Stimulated activated CD8-positive, alpha-beta memory T cell treated with anti-CD3 and anti-CD28 coated beads, Interleukin-15, amount 100 ng/mL, for 24 hours (primary cell): ENCODE measurements around the gene TRIM63.

ENCODE experiments used
- DNase-seq: peaks from one replicate; pipeline ENCODE4 v3.0.0-alpha.2; 2020; ENCODE audit warnings: low read depth

Gene TRIM63

GRCh38 chr1:26034504-26035202 is 32.8 kb downstream of the TRIM63 start:
- DNase-seq = no peak

- DNase-seq = no peak
These were observed 34.6 kb downstream of the TRIM63 start for GRCh38 chr1:26032656-26033357.

DNA sequence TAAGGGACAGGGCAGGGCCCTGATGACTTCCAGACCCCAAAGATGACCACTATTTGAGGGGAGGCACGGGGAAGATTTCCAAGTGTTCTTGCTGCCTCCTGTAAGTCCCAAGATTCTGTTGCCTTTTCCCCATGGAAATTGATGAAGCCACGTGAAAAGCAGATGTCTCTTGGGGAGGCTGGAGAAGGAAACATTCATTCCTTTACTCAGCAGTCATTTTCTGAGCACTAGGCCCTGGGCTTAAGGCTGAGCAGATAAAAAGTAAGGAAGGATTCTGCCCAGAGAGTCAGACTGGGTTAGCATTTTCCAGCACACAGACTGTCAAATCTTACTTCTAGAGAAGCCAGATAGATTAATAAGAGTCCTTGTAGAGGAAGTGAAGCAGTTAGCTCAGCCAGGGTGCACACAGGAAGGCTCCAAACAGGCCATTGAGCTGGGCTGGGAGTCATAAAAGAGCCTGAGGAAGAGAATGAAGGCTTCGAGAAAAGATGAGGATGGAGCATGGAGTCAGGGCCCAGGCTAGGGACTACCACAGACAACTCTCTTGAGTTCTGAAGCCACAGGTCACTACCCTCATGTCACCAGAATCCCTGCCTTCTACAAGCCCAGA is 35.7 kb downstream of the TRIM63 start:
- no peak for DNase-seq

GRCh38 chr1:26031196-26031595 is 36.2 kb downstream of the TRIM63 start:
- DNase-seq = no peak

DNA sequence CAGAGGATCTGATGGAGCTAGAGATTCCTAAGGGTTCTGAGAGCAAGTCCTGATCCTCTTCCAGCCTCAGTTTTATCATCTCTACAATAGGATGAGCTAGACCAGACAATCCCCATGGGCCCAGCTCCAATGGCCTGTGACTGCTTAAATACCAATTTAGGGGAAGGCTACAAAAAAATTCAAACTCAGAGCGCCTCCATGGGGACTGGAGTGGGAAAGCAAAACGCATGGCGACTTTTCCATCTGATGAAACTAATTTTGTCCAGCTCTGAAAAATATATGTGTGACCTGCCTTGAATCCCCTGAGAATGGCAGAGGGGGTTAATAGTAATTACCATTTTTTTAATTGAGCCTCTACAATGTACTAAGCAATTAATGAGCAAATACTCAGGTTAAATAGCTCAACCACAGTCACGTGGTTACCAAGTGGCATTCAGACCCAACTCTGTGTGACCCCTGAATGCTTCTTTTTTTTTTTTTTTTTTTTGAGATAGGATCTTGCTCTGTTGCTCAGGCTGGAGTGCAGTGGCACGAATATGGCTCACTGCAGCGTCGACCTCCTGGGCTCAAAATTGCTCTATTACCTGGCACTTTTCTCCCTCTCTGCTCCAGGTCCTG is 37.5 kb downstream of the TRIM63 start:
- no peak for DNase-seq

DNA sequence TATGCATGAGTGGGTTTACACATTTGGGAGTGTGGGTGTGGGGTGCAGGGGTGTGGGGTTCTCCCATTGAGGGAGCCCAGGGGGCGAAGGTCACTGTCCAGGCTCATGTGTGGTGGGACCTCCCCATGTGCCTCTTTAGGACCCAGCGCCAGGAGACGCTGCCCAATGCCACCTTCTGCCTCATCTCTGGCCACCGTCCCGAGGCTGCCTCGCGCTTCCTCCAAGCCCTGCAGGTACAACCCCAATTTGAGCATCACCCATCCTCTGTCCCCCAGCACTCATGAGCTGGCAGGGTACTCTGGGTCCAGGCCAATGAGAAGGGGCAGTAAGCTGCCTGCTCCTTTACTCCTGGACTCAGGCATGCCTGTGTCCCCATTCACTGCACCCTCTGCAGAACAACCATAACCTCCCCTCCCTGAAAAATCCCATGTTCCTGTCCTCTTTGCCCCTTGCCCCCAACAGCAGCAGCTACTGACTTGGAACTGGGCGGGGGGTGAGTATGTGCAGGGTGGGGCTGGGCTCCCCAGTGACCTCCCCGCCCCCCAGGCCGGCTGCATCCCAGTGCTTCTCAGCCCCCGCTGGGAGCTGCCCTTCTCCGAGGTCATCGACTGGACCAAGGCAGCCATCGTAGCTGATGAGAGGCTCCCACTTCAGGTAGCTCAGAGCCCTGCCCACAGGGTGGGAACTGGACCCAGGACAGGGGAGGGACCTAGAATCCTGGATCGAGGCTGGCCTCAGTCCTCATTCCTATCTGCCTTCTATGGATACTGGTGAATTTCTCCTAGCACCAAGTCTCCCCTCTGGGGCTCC is 38.2 kb downstream of the TRIM63 start:
- no peak for DNase-seq

DNA sequence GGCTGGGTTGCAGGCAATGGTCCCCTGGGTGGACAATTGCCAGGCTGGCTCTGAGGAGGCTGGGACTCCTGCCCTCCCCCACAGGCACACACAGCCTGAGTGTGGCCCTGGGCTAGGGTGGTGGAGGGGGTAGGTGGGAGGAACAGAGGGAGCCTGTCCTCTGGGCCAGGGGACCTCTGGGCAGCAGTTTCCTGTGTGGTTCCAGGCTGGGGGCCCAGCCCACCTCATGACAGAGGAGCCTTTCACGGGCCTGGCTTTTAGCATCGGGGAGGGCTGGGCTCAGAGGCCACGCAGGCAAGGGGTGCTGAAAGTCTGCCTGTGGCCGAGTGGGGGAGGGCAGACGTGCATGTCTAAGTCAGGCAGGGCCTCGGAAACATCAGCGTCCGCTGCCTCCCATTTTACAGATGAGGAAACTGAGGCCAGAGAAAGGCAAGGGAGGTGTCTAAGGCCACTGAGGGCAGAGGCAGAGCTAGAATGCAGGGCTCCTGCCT is 38.9 kb downstream of the TRIM63 start:
- DNase-seq = no peak

- DNase-seq = no peak
These were observed 39.5 kb downstream of the TRIM63 start for GRCh38 chr1:26027716-26028489.

- no peak for DNase-seq
These were observed 41.9 kb downstream of the TRIM63 start for GRCh38 chr1:26025517-26025916.

GRCh38 chr1:26025060-26025459 is 42.4 kb downstream of the TRIM63 start:
- DNase-seq = no peak

GRCh38 chr1:26023826-26024225 is 43.6 kb downstream of the TRIM63 start:
- DNase-seq = no peak

GRCh38 chr1:26023009-26023408 is 44.4 kb downstream of the TRIM63 start:
- DNase-seq = no peak

- DNase-seq = no peak
These were observed 45.0 kb downstream of the TRIM63 start for GRCh38 chr1:26022404-26022779.

DNA sequence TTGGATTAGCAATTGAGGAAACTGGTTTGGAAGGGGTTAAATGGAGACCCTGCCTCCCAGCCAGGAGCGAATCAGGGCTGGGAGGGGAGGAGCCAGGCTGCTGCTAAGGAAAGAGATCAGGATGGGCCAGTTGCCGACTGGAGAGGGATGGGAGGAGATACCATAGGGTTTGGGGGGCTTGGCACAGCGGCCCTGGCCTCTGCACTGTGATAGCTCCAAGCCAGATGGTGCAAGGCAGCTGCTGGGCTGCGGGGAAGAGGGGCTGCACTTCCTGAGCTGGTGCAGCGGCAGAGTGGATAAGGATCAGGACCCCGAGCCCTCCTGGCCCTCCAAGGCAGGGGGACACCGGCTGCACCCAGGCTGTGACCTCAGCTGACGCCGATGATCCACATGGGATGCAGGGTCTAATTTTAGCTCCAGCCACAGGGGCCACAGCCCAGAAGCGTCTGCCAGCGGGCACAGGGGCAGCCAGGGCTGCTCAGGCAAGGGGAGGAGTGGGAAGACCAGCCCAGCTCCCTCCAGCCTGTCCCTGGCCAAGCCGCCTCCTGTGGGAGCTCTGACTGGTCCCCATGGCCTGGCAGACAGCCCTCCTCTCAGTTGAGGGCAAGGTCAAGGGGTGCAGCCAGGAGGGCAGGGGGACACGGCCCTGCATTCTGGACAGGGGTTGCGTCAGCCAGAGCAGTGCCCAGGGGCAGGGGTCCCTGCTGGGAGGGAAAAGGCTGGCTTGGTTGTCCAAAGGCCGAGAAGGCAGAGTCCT is 45.6 kb downstream of the TRIM63 start, which contains the start of gene EXTL1:
Gene EXTL1, plus strand, starts transcription at position 129 of the 757 bp plus-strand sequence. CDS start 872 bp downstream, outside the sequence.
- no peak for DNase-seq

DNA sequence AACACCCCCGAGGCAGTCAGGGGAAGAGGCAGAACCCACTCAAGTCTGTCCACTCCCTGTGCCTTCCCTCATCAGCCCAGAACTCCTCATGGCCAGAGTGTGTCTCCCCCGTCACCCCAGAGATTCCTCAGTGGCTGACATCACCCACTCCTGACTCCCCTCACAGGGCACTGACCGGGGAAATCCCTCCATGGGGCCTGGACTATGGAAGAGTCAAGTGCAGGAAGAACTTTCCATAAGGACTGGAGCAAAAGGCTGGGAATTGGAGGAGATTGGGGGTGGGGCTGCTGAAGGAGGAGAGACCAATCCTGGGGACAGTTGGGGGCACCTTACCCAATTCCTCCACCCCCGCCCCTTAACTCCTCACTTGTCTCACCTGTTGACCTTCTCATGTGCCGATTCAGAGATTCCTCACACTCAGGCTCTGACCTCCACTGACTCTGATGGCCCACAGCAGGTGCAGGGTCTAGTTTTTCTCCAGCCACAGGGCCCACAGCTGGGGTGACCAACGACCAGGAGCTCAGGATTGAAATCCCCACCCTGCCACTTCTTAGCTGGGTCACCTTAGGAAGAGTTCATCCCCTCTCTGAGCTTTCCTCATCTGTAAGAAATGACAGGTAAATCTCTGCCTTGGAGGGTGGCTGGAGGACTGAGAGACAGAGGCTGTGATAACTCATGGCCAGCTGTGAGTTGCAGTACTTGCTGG is 46.3 kb downstream of the TRIM63 start:
- DNase-seq = no peak

DNA sequence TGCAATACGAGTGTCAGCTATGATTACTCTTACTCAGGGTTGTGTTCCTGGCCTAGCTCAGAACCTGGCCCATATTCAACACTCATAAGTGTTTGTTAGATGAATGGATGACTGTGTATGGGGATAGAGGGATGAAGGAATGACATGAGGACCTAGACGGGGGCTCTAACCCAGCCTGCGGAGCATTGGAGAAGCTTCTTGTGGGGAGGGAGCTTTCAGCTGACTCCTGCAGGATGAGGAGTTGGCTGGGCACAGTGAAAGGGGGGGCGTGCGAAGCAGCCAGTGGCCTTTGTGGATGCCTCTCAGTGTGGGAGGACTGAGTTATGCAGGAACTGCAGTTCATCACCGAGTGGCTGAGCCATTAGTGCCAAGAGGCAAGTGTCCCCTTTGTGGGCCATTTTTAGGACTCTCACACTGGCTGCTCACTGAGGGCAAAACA is 47.1 kb downstream of the TRIM63 start:
- no peak for DNase-seq

- DNase-seq = no peak
These were observed 47.7 kb downstream of the TRIM63 start for GRCh38 chr1:26019641-26020315.

- DNase-seq = no peak
These were observed 49.8 kb downstream of the TRIM63 start for GRCh38 chr1:26017606-26018005.
